RKO (cell line): Measurements from ENCODE around the gene KREMEN1.
"Not testable (repeated sequence)": the region's sequence is repeated elsewhere in the genome, so short reads cannot be mapped to it uniquely, and the experiment has no call there.

Experiments used
- DNase-seq: peaks from one replicate; pipeline ENCODE4 v3.0.0-alpha.2; 2016; ENCODE audit warnings: low spot score

Gene KREMEN1

GRCh38 chr22:29072979-29073617 lies at the start of gene KREMEN1:
TSS of gene KREMEN1 (plus strand) at chr22:29073035. CDS start at chr22:29073131, 96 bp downstream.
- no peak for DNase-seq

GRCh38 chr22:29023172-29023796 lies 49.6 kb upstream of the KREMEN1 start:
- DNase-seq: no peak

- no peak for DNase-seq
These were observed 46.3 kb upstream of the KREMEN1 start for GRCh38 chr22:29026579-29026978.

- no peak for DNase-seq
These were observed 44.4 kb upstream of the KREMEN1 start for GRCh38 chr22:29028468-29028867.

- no peak for DNase-seq
These were observed 43.4 kb upstream of the KREMEN1 start for GRCh38 chr22:29029202-29030000.

GRCh38 chr22:29030016-29030617 lies 42.7 kb upstream of the KREMEN1 start:
- peak; percentile 20 for DNase-seq

GRCh38 chr22:29030618-29031226 lies 42.1 kb upstream of the KREMEN1 start:
- peak; percentile 80 for DNase-seq

GRCh38 chr22:29031227-29032011 lies 41.4 kb upstream of the KREMEN1 start:
- peak; percentile 92 for DNase-seq

GRCh38 chr22:29032014-29032475 lies 40.8 kb upstream of the KREMEN1 start:
- DNase-seq: no peak

- no peak for DNase-seq
These were observed 40.3 kb upstream of the KREMEN1 start for GRCh38 chr22:29032584-29032983.

- no peak for DNase-seq
These were observed 35.4 kb upstream of the KREMEN1 start for GRCh38 chr22:29037340-29037932.

- no peak for DNase-seq
These were observed 33.7 kb upstream of the KREMEN1 start for GRCh38 chr22:29039148-29039547.

GRCh38 chr22:29039684-29040083 lies 33.2 kb upstream of the KREMEN1 start:
- DNase-seq: not testable (repeated sequence)

- DNase-seq: peak; percentile 84
These were observed 32.2 kb upstream of the KREMEN1 start for GRCh38 chr22:29040385-29041275.

GRCh38 chr22:29041408-29041807 lies 31.4 kb upstream of the KREMEN1 start:
- DNase-seq: no peak

- no peak for DNase-seq
These were observed 28.8 kb upstream of the KREMEN1 start for GRCh38 chr22:29043906-29044575.

GRCh38 chr22:29044657-29045176 lies 28.1 kb upstream of the KREMEN1 start:
- no peak for DNase-seq

GRCh38 chr22:29048822-29049654 lies 23.8 kb upstream of the KREMEN1 start:
- DNase-seq: no peak
